Measurements from ENCODE around the gene SIAH1.

GRCh38 chr16:48373258-48374029, 11.8 kb downstream of the SIAH1 start:
- TF ChIP-seq SIN3A (conservative IDR thresholded peaks at IDR 0.05 in 1 of 2, IDR thresholded peaks at IDR 0.05 in 1 of 2; ENCODE audit: low read depth in 1 of 2, low read length in 2 of 2) (no peak), CTCF (IDR thresholded peaks at IDR 0.05; ENCODE audit: control extremely low read depth in 1 of 3, insufficient read depth in 1 of 3, low read depth in 1 of 3, low read length in 3 of 3) (no peak), SP2 (IDR thresholded peaks at IDR 0.05; ENCODE audit: low read length) (no peak)

All from H1 (cell line).